Gastrocnemius medialis (tissue), 4 donors: ENCODE results near the gene USP31. TPM values are rescaled to one million over a fixed set of nuclear protein-coding genes. Genes with fewer than 3 reads are reported as not detected.

ENCODE experiments used
- ATAC-seq, 2 donors: fragments of 150-250 bp; one replicate each; pipeline ENCODE4 v1.9.1; 2016
- DNase-seq, 2 donors: peaks; one replicate each; pipeline ENCODE4 v3.0.0-alpha.2; 2019
- H3K27ac ChIP-seq, 4 donors: fragments of 200-600 bp; sonication (generic); 1 replicate in 1 of 4; 2 replicates in 3 of 4; pipeline ENCODE4 v1.5.1; 2016 to 2018; ENCODE audit warnings: mild to moderate bottlenecking in 2 of 4, moderate library complexity in 1 of 4
- H3K27me3 ChIP-seq, 3 donors: fragments of 200-600 bp; sonication (generic) in 2 of 3; 1 replicate in 1 of 3; 2 replicates in 2 of 3; pipeline versions ENCODE4 v1.5.1 to v1.6.0; 2016 to 2019; ENCODE audit warnings: mild to moderate bottlenecking in 1 of 3, moderate library complexity in 1 of 3
- H3K36me3 ChIP-seq, 2 donors: fragments of 200-600 bp; sonication (generic) in 1 of 2; one replicate each; pipeline ENCODE4 v1.5.1; 2017 to 2018
- H3K4me1 ChIP-seq, 2 donors: fragments of 200-600 bp; sonication (generic) in 1 of 2; one replicate each; pipeline ENCODE4 v1.5.1; 2016 to 2017; ENCODE audit warnings: mild to moderate bottlenecking in 2 of 2
- H3K4me3 ChIP-seq, 4 donors: fragments of 200-600 bp; sonication (generic) in 3 of 4; 1 replicate in 1 of 4; 2 replicates in 3 of 4; pipeline ENCODE4 v1.5.1; 2016 to 2019; ENCODE audit warnings: mild to moderate bottlenecking in 2 of 4
- H3K9me3 ChIP-seq, 3 donors: fragments of 200-600 bp; sonication (generic) in 2 of 3; 1 replicate in 1 of 3; 2 replicates in 2 of 3; pipeline ENCODE4 v1.5.1; 2016 to 2019
- CTCF ChIP-seq, 5 experiments: fragments of 450-650 bp in 3 of 5; fragments of 200-600 bp in 2 of 5; sonication (generic) in 2 of 5; IDR thresholded peaks in 4 of 5; conservative IDR thresholded peaks in 1 of 5; 1 replicate in 4 of 5; 2 replicates in 1 of 5; pipeline ENCODE4 v1.5.1; 2016 to 2019; ENCODE audit warnings: antibody characterized with exemption in 5 of 5, mild to moderate bottlenecking in 3 of 5, moderate library complexity in 3 of 5
- POLR2A ChIP-seq, 2 donors: fragments of 450-650 bp; IDR thresholded peaks; one replicate each; pipeline ENCODE4 v1.6.1; 2017; ENCODE audit warnings: antibody characterized with exemption in 2 of 2, mild to moderate bottlenecking in 2 of 2, moderate library complexity in 2 of 2
- in situ Hi-C, 4 donors: fragments of 200-750 bp; cut with MboI; loops; one replicate each; pipeline versions ENCODE4 v1.15.0 to v1.8.0; 2017; ENCODE audit warnings: low sequenced_read_pairs in 4 of 4
- intact Hi-C: fragments of 100-400 bp; cut with DNase I; formaldehyde crosslinking; loops from one replicate; pipeline ENCODE4 v1.15.1; 2023; ENCODE audit warnings: low total_unique reads
- total RNA-seq, 4 donors: library from RNA; depleted of rRNA; stranded (reverse); fragments of >200 nt; gene quantifications; one replicate each; pipeline versions ENCODE4 v1.1.0 to v1.2.3, GENCODE V29; 2016

The USP31 gene
- total RNA-seq, 4 donors from 2014 or later: 13.2 to 23.3 (median 18.7) TPM

DNA sequence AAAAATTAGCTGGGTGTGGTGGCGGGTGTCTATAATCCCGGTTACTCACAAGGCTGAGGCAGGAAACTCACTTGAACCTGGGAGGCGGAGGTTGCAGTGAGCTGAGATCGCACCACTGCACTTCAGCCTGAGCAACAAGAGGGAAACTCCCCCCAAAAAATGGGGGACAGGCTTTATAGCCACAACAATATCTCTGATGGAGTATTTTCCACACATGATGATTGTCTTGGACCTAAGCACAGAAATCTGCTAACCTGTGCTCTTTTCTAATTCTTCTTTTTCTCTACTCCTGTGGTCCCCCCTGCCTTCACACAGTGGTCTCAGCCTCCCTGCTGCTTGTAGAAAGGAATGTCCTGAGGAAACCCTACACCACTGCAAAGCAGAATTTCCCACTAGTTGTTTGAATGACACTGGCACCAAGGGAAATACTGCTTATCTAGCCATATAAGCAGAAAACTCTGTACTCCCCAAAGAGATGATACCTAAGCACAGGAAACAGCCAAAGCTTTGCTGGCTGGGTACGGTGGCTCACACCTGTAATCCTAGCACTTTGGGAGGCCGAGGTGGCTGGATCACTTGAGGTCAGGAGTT lies 117.6 kb downstream of the USP31 start:
- Histone ChIP-seq H3K27me3 (no peaks in the 10 kb centered on the region), H3K27ac (no peak overlapping the region), H3K4me1 (no peaks in the 10 kb centered on the region), H3K4me3 (no peak overlapping the region), H3K9me3 (no peaks in the 10 kb centered on the region), H3K36me3 (no peaks in the 10 kb centered on the region)
- DNase-seq: no peak
- TF ChIP-seq CTCF (IDR thresholded peaks at IDR 0.05 in 4 of 5, conservative IDR thresholded peaks at IDR 0.05 in 1 of 5): no peak
- TF ChIP-seq POLR2A (IDR thresholded peaks at IDR 0.05): no peak
- intact Hi-C loops: no loop called here
- in situ Hi-C loops: loop anchor here in 1 of 4 donors (25.0 kb wide), 1 partner anchor 94 kb away; no protein-coding TSS in a partner anchor
- ATAC-seq: no peak

- Histone ChIP-seq H3K27me3 (no peaks in the 10 kb centered on the region), H3K4me3 (no peak overlapping the region), H3K9me3 (no peaks in the 10 kb centered on the region), H3K27ac (no peak overlapping the region), H3K4me1 (no peaks in the 10 kb centered on the region), H3K36me3 (no peaks in the 10 kb centered on the region)
- DNase-seq (no peak), ATAC-seq (no peak)
- intact Hi-C loops: no loop called here
- in situ Hi-C loops: loop anchor here in 1 of 4 donors (25.0 kb wide), 1 partner anchor 93 kb away; no protein-coding TSS in a partner anchor
- no peak for TF ChIP-seq POLR2A (IDR thresholded peaks at IDR 0.05)
- TF ChIP-seq CTCF (IDR thresholded peaks at IDR 0.05 in 4 of 5, conservative IDR thresholded peaks at IDR 0.05 in 1 of 5): no peak
These were observed 119.4 kb downstream of the USP31 start for GRCh38 chr16:23029733-23030420.

DNA sequence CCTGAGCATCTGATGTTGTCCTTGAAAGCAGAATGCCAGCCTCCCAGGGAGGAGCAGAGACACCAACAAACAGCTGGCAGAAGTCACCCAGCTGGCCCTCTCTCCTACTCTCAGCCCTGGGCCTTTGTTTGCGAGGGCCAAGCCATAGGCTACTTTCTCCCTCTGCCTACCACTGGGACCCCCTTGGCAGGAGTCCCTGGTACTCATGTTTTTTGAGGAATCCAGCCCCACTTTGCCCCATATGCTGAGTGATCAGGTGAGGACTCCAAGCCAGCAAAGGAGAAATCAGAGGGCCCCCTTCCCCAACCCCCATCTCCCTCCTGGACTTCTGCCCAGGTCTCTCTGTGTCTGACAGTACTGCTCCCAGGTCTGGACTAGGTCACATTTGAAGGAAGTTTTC lies 121.9 kb downstream of the USP31 start:
- Histone ChIP-seq H3K9me3 (no peaks in the 10 kb centered on the region), H3K27me3 (no peaks in the 10 kb centered on the region), H3K27ac (no peak overlapping the region), H3K4me3 (no peak overlapping the region), H3K4me1 (no peaks in the 10 kb centered on the region), H3K36me3 (no peaks in the 10 kb centered on the region)
- DNase-seq: no peak
- no peak for TF ChIP-seq POLR2A (IDR thresholded peaks at IDR 0.05)
- no peak for TF ChIP-seq CTCF (IDR thresholded peaks at IDR 0.05 in 4 of 5, conservative IDR thresholded peaks at IDR 0.05 in 1 of 5)
- intact Hi-C loops: no loop called here
- ATAC-seq: no peak
- in situ Hi-C loops: loop anchor here in 1 of 4 donors (25.0 kb wide), 1 partner anchor 90 kb away; no protein-coding TSS in a partner anchor

DNA sequence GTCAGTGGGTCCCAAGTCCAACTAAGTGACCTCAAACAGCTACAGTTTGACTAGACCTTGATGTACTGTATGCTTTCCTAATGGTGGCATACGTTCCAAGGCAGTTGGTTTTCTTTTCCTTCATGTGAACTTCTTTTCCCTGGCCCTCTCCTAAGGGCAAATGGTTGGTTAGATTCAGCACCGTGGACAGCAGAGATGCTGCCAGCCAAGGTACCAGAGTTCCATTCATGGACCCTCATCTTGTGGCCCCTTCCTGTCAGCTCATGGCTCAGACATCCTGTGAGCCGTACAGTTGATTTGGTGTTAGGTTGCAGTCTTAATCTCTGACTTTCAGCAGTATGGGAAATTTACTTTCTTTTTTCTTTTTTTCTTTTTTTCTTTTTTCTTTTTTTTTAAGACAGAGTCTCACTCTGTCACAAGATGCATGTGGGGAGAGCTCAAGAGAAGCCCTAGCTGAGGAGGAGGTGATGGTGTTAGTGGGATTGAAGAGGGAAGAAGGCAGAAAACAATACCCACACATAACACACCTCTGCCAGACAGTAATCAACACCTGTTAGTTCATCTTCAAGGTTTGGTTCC lies 122.4 kb downstream of the USP31 start:
- no peak overlapping the region for H3K4me3 ChIP-seq
- no peaks in the 10 kb centered on the region for H3K36me3 ChIP-seq
- H3K27me3 ChIP-seq: no peaks in the 10 kb centered on the region
- DNase-seq (no peak), ATAC-seq (no peak)
- intact Hi-C loops: no loop called here
- H3K4me1 ChIP-seq: no peaks in the 10 kb centered on the region
- TF ChIP-seq CTCF (IDR thresholded peaks at IDR 0.05 in 4 of 5, conservative IDR thresholded peaks at IDR 0.05 in 1 of 5) (no peak), POLR2A (IDR thresholded peaks at IDR 0.05) (no peak)
- no peak overlapping the region for H3K27ac ChIP-seq
- no peaks in the 10 kb centered on the region for H3K9me3 ChIP-seq
- in situ Hi-C loops: loop anchor here in 1 of 4 donors (25.0 kb wide), 1 partner anchor 90 kb away; no protein-coding TSS in a partner anchor
